Stimulated activated naive CD8-positive, alpha-beta T cell treated with anti-CD3 and anti-CD28 coated beads, Interleukin-15, Interleukin-2, amounts not matched to agents 100 U/mL and 50 U/mL, for 24 hours (primary cell): Measurements from ENCODE around the gene DLG2.

ENCODE experiments used
- ATAC-seq: fragments of 150-1000 bp; cut with Tn5 transposase; one replicate; pipeline ENCODE4 v1.10.0; 2021
- DNase-seq: peaks from one replicate; pipeline ENCODE4 v3.0.0; 2021

Gene DLG2

GRCh38 chr11:83521647-83522596 lies 2105.2 kb downstream of the DLG2 start:
- no peak for ATAC-seq
- DNase-seq = no peak

- ATAC-seq = no peak
These were observed 2106.3 kb downstream of the DLG2 start for GRCh38 chr11:83520849-83521248.

DNA sequence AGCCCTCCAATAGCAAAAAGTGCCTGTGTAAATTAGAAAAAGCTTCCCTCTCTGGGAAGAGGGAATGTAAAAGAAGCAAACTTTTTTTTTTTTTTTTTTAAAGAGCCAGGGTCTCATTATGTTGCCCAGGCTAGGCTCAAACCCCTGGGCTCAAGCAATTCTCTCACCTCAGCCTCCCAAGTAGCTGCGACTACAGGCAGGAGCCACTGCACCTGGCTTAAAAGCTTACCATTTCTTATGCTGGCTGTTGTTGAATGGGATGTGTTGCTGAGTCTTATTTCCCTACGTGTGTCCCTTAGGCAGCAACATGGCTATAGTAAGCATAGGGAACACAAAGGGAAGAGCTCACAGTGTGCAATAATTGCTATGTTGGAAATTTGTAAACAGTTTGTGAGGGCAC lies 2115.5 kb downstream of the DLG2 start:
- ATAC-seq (no peak), DNase-seq (no peak)

More at GRCh38 chr11:83520849-83521248, 2106.3 kb downstream of the DLG2 start:
- DNase-seq = no peak

- DNase-seq = no peak
- ATAC-seq = no peak
These were observed 2116.3 kb downstream of the DLG2 start for GRCh38 chr11:83510530-83511460.

DNA sequence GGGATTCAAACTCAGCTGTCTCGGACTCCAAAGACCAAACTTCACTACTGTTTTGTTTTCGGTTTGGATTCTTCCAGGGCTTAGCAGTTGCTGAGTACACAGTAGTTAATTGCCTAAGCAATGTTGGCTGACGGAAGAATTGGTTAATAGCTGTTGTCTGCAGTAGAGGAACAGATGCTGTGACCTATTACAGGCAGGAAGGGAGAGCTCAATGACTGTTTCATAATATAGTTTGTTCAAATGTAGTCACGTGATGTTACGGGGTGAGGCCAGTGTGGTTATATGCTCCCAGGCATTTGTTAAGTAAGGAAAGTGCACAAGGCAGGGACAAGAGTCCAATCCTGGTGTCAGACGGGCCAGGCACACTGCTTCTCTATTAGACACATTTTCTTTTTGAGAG lies 2118.3 kb downstream of the DLG2 start:
- ATAC-seq = no peak

GRCh38 chr11:83502041-83502440 lies 2125.1 kb downstream of the DLG2 start:
- no peak for ATAC-seq
- DNase-seq = no peak

More for the DNA sequence above, 2118.3 kb downstream of the DLG2 start:
- no peak for DNase-seq

DNA sequence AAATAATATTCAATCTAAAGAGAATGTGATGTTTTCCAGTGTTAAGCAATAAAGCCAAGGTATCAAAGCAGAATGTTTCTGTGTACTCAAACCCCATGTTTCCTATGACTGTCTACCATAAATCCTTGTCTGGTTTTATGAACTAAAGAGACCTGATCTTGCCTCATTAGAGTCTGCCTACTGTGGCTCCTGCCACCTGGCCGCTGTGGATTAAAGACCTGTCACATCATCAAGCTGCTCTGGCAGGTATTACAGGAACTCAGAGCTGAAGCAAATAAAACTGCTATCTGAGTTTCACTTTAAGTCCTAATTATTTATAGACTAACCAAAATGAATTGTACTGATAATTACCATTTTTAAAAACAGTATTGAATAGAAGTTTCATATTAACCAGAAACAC lies 2133.2 kb downstream of the DLG2 start:
- no peak for DNase-seq
- ATAC-seq = no peak

- DNase-seq (no peak), ATAC-seq (no peak)
These were observed 2134.1 kb downstream of the DLG2 start for GRCh38 chr11:83493034-83493433.

- ATAC-seq (no peak), DNase-seq (no peak)
These were observed 2143.3 kb downstream of the DLG2 start for GRCh38 chr11:83483808-83484207.

- no peak for ATAC-seq
- DNase-seq = no peak
These were observed 2146.3 kb downstream of the DLG2 start for GRCh38 chr11:83480811-83481210.

DNA sequence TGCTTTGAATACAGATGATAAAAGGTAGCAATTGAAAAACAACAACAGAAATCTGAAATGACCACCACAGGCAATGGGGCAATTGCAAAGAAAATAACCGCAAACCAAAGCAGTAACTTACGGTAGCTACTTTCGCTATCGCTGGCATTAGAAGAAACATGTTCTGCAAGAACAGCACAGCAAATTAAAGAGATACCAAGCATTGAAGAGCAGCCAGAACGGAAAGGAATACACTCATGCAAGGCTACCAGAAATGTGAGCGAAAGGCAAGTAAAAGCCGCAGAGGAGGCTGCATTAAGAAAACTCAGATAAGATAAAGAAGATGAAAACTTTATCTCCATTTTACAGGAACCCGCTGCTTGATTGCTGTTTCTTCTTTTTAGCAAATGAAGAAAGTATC lies 2146.9 kb downstream of the DLG2 start:
- DNase-seq = no peak
- no peak for ATAC-seq

DNA sequence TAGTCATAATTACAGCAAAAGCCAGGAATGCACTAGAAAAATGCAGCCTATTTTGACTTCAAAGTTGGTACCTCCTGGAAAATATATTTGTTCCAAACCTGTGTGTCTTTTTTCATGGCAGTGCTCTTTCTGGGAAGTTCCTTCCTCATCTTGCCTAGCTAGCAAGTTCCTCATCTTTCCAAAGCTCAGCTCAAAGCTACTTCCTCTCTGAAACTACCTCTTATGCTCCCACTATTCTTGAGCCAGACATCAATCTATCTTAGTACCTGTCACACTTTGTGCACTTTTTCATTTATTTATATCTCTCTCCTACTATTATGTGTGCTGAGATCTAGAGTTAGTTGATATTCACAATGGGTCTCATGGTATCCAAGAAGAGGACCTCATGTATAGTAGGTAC lies 2149.4 kb downstream of the DLG2 start:
- DNase-seq (no peak), ATAC-seq (no peak)

DNA sequence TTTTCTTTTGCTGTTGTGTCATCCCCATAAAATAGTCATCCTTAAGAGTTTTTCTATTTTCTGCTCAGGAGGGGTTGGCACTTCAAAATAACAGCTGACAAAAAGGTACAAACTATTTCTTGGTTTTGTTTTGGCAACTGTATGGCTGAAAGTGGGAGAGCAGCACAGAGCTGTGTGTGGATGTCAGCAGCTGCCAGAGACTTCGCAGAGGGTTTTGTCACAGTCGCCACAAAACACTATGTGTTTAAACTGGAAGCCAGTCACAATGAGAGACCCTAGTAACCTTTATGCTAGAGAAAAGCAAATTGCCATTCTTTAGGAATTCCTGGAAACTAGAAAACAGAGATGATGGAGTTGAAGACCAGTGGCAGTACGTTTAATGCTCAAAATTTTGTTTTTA lies 2151.4 kb downstream of the DLG2 start:
- no peak for DNase-seq
- no peak for ATAC-seq

- ATAC-seq (no peak), DNase-seq (no peak)
These were observed 2153.4 kb downstream of the DLG2 start for GRCh38 chr11:83473743-83474142.

DNA sequence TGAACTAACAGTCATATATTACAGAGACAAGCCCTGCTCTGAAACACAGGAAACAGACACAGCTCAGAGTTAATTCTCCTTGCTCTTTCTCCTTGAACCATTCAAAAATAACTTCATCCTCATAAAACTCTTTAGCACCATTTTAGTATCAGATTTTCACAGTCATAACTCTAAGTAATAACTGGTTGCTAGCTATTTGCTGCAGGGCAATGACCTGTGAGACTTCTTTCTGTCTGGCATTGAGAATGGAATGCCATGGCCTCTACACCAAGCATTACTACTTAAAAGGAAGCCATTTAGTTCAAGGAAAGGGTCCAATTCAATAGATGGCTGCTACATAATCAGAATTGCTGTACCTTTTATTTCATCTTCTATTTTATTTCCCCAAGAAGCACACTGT lies 2154.3 kb downstream of the DLG2 start:
- DNase-seq (no peak), ATAC-seq (no peak)

DNA sequence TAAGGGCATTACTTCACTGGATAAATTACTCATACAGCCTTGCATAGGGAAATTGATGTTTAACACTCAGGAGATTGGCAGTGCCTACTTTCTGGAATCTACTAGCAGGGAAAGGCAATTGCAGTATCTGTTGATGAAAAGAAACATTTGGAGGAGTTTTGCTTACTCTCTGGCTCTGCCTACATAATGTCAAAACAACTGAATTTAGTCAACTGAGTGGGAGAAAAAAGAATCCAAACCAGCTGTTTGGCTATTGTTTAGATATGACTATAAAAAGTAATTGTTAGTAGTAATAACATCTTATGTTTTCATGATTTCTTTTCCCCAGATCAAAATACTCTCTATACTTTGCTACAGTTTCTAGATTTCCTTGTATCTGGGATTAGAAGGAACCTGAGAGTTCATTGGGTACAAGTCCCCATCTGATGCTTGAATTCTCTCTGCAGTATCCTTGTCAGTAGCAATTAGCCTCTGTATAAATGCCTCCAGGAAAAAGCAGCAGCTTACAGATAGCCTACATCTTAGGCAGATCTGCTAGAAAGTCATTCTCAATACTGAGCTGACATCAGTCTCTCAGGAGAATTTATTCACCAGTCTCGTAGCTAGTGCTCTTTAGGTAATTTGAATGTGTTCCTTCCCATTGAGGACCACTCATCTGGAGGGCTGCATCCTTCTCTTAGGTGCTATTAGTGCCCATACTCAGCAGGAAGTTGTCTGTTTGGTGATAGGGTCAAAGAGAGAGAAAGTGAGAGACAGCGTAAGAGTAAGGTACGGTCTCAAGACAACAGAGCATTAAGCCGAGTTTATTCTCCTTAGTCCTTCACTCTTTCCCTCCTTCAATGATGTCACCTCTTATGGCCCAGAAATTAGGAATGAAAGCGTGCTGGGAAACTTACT lies 2155.1 kb downstream of the DLG2 start:
- no peak for ATAC-seq
- no peak for DNase-seq

GRCh38 chr11:83467837-83468236 lies 2159.3 kb downstream of the DLG2 start:
- no peak for ATAC-seq
- DNase-seq = no peak

GRCh38 chr11:83464160-83464944 lies 2162.8 kb downstream of the DLG2 start:
- ATAC-seq = no peak

GRCh38 chr11:83459798-83460197 lies 2167.3 kb downstream of the DLG2 start:
- DNase-seq (no peak), ATAC-seq (no peak)

More at GRCh38 chr11:83464160-83464944, 2162.8 kb downstream of the DLG2 start:
- DNase-seq = no peak

DNA sequence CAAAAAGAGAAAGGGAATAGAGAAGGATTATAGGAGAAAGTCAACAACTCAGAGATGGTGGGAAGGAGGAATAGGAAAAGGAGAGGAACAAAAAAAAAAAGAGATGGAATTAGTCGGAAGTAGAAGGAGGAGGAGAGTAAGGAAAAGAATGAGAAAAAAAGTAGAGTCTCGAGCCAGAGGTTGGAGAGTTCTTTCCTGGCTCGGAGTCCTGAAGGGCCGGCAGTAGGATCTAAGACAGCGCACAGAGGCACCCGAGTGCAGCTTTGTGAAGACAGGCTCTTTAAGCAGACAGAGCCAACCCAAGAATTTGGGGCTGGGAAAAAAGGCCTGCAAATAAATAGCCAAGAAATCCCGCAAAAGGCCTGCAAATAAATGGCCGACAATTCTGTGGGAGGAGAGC lies 2170.6 kb downstream of the DLG2 start:
- ATAC-seq (no peak), DNase-seq (no peak)

- no peak for DNase-seq
- ATAC-seq = no peak
These were observed 2171.1 kb downstream of the DLG2 start for GRCh38 chr11:83456075-83456474.
